ENCODE data around the gene SPG7. TPM values are rescaled to one million over a fixed set of nuclear protein-coding genes. Genes with fewer than 3 reads are reported as not detected.

The SPG7 gene
- total RNA-seq, 1 experiment from 2014 or later = 118 TPM

GRCh38 chr16:89576153-89577054 is 68.2 kb downstream of the SPG7 start:
- in situ Hi-C loops (cut with HindIII; ENCODE audit: low pct_unique_long_range_greater_than_20kb, low sequenced_read_pairs) = no loop called here
- intact Hi-C loops (cut with micrococcal nuclease; ENCODE audit: unreplicated experiment) = no loop called here
- DNase-seq (ENCODE audit: low read depth, low spot score) (no peak), ATAC-seq (no peak)
- BruUV-seq (replicated peaks) = no TSS peak
- Histone ChIP-seq H3K4me1 (ENCODE audit: control insufficient read depth, insufficient read depth, low read length) (no peaks in the 10 kb centered on the region), H3K9me3 (ENCODE audit: control insufficient read depth, insufficient read depth, low read depth, low read length) (no peaks in the 10 kb centered on the region), H3K27ac (ENCODE audit: low read length) (no peak overlapping the region; the same call in 1 of the 2 replicates), H3K4me3 (ENCODE audit: low read depth in 2 of 2, low read length in 2 of 2) (peak overlapping the region; percentile 45 to 55), H3K27me3 (ENCODE audit: control insufficient read depth, insufficient read depth, low read length) (no peaks in the 10 kb centered on the region), H3K36me3 (ENCODE audit: control insufficient read depth, insufficient read depth, low read length) (no peaks in the 10 kb centered on the region; the same call in 1 of the 2 replicates)
- ChIA-PET POLR2A (no interaction called here), CTCF (no interaction called here)
- TF ChIP-seq SIN3A (IDR thresholded peaks at IDR 0.05; ENCODE audit: borderline replicate concordance, insufficient read depth, low read depth, low read length) (no peak), CTCF (IDR thresholded peaks at IDR 0.05) (no peak), REST (IDR thresholded peaks at IDR 0.05; ENCODE audit: insufficient read depth in 1 of 2, low read depth in 2 of 2, low read length in 1 of 2) (no peak), POLR2AphosphoS5 (IDR thresholded peaks at IDR 0.05; ENCODE audit: low read depth, low read length) (no peak), TCF7L2 (IDR thresholded peaks at IDR 0.05; ENCODE audit: low read depth, low read length) (no peak)

GRCh38 chr16:89577055-89577759 is 69.0 kb downstream of the SPG7 start:
- CTCF ChIA-PET = no interaction called here
- no TSS peak for BruUV-seq (replicated peaks)

More at GRCh38 chr16:89577055-89577759, 69.0 kb downstream of the SPG7 start:
- Histone ChIP-seq H3K4me1 (ENCODE audit: control insufficient read depth, insufficient read depth, low read length) (peaks cover 7% of the 10 kb centered on the region), H3K9me3 (ENCODE audit: control insufficient read depth, insufficient read depth, low read depth, low read length) (no peaks in the 10 kb centered on the region), H3K36me3 (ENCODE audit: control insufficient read depth, insufficient read depth, low read length) (no peaks in the 10 kb centered on the region; the same call in 1 of the 2 replicates), H3K4me3 (ENCODE audit: low read depth in 2 of 2, low read length in 2 of 2) (peak overlapping the region in 1 of 2 experiments; percentile 55; a peak in 2 of 4 replicates), H3K27ac (ENCODE audit: low read length) (no peak overlapping the region), H3K27me3 (ENCODE audit: control insufficient read depth, insufficient read depth, low read length) (no peaks in the 10 kb centered on the region)
- in situ Hi-C loops (cut with HindIII; ENCODE audit: low pct_unique_long_range_greater_than_20kb, low sequenced_read_pairs) = no loop called here
- ATAC-seq = no peak
- POLR2A ChIA-PET = no interaction called here
- TF ChIP-seq REST (IDR thresholded peaks at IDR 0.05; ENCODE audit: insufficient read depth in 1 of 2, low read depth in 2 of 2, low read length in 1 of 2) (no peak), TCF7L2 (IDR thresholded peaks at IDR 0.05; ENCODE audit: low read depth, low read length) (no peak), CTCF (IDR thresholded peaks at IDR 0.05) (no peak), SIN3A (IDR thresholded peaks at IDR 0.05; ENCODE audit: borderline replicate concordance, insufficient read depth, low read depth, low read length) (no peak), POLR2AphosphoS5 (IDR thresholded peaks at IDR 0.05; ENCODE audit: low read depth, low read length) (no peak)
- no peak for DNase-seq (ENCODE audit: low read depth, low spot score)
- intact Hi-C loops (cut with micrococcal nuclease; ENCODE audit: unreplicated experiment) = no loop called here
